Activated T-cell treated with anti-CD3 and anti-CD28 coated beads, Interleukin-2, amount 50 U/mL, for 48 hours (primary cell): ENCODE measurements around the gene SCAMP1.

ENCODE experiments used
- DNase-seq, 2 experiments: peaks; one replicate each; pipeline ENCODE4 v3.0.0-alpha.2; 2020

Gene SCAMP1

GRCh38 chr5:78497573-78498533 is 137.4 kb downstream of the SCAMP1 start:
- DNase-seq: no peak

GRCh38 chr5:78499485-78499884 is 139.1 kb downstream of the SCAMP1 start:
- no peak for DNase-seq

- DNase-seq: no peak
Measured at GRCh38 chr5:78500028-78500427, 139.6 kb downstream of the SCAMP1 start.

GRCh38 chr5:78500871-78501270 is 140.5 kb downstream of the SCAMP1 start:
- DNase-seq: no peak

GRCh38 chr5:78501411-78502352 is 141.3 kb downstream of the SCAMP1 start:
- no peak for DNase-seq

GRCh38 chr5:78503958-78504653 is 143.7 kb downstream of the SCAMP1 start:
- no peak for DNase-seq

- no peak for DNase-seq
Measured at GRCh38 chr5:78504704-78505677, 144.6 kb downstream of the SCAMP1 start.

DNA sequence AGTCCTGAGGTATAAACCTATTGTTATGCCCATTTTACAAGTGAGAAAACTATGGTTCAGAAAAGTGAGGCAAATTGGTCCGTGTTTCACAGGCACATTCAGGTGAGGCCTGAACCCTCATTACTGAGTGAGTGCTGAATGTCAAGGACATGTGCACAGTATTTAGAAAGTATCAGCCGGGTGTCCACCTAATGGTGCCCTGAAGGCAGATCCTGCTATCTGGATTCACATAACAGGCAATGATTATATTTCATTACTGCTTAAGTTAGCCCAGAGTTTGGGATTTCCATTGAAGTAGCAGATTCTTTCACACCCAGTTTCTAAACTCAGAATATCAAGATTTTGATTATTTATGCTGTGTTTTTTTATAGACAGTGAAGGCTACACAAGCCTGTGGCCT is 145.4 kb downstream of the SCAMP1 start:
- DNase-seq: no peak

GRCh38 chr5:78506261-78507024 is 146.0 kb downstream of the SCAMP1 start:
- DNase-seq: no peak

GRCh38 chr5:78507531-78507930 is 147.1 kb downstream of the SCAMP1 start:
- DNase-seq: no peak

DNA sequence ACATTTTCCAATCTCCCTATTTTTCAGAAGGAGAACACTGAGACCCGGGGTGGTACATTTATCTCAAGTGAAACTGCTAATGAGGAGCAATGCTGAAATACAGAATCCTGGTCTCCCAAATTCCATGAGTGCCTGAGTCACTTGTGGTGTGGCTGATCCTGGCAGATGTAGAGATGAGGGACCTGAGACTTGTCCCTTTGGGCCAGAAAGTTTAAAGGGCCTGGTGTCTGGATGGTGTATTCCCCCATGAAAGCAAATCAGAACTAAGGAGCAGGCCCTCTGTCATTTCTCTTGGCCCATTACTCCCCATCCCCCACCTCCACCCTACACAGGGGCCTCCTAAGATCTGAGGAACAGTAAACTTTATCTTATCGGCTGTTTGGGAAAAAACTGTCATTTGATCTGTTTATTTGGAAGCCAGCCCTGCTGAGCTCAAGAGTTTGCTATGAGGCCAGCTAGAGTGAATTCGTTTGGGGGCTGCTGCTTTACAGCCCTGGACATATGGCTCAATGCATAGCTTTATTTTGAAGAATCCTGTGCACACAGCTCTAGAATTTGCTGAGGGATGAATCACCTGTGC is 147.9 kb downstream of the SCAMP1 start:
- DNase-seq: no peak

DNA sequence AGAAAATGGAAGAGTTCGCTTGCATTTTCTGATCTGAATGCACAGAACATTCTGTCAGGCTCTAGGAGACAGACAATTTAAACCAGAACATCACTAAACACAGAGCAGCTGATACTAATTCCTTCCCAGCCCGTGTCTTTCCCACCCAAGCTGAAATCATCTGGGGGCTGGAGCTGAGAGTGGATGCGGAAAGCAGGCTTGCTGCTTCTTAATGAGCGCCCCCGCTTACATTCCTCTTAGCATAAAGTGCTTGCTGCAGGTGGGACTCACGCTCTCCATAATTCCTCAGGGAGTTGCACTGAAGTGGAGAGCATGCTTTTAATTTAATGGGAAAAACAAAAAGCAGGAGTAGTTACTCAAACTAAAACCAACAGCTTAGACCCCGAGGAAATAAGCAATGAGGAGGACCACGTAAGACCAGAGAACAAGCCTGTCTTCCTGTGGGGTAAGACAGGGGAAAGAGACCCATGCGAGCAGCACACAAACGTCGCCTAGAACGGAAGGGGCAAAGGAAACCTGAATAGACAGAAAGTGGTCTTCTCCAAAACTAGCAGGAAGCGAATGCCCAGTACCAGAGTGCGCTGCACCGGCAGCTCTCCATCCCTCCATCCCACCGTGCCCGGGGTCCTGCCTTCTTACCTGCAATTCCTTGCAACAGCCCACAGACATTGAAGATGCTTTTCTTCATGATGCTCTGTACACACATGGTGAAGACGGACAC is 148.9 kb downstream of the SCAMP1 start:
- DNase-seq: no peak

GRCh38 chr5:78509884-78510769 is 149.7 kb downstream of the SCAMP1 start:
- DNase-seq: peak; percentile 61 to 63

- DNase-seq: no peak
Measured at GRCh38 chr5:78511121-78511906, 150.9 kb downstream of the SCAMP1 start.

GRCh38 chr5:78512435-78512834 is 152.0 kb downstream of the SCAMP1 start:
- no peak for DNase-seq

- no peak for DNase-seq
Measured at GRCh38 chr5:78513441-78513840, 153.0 kb downstream of the SCAMP1 start.

- DNase-seq: no peak
Measured at GRCh38 chr5:78514427-78515330, 154.3 kb downstream of the SCAMP1 start.
